NOMO-1 treated with DMSO at 0.1 percent for 48 hours (cell line): ENCODE measurements around the gene MT1G.
"Not testable (repeated sequence)": the region's sequence is repeated elsewhere in the genome, so short reads cannot be mapped to it uniquely, and the experiment has no call there.

Experiments used
- DNase-seq: peaks from one replicate; lab custom pipeline; 2025; ENCODE audit not compliant: unreplicated experiment; lab: John Stamatoyannopoulos, UW

MT1G gene

GRCh38 chr16:56621665-56622445 lies 46.0 kb downstream of the MT1G start:
- DNase-seq = not testable (repeated sequence)

DNA sequence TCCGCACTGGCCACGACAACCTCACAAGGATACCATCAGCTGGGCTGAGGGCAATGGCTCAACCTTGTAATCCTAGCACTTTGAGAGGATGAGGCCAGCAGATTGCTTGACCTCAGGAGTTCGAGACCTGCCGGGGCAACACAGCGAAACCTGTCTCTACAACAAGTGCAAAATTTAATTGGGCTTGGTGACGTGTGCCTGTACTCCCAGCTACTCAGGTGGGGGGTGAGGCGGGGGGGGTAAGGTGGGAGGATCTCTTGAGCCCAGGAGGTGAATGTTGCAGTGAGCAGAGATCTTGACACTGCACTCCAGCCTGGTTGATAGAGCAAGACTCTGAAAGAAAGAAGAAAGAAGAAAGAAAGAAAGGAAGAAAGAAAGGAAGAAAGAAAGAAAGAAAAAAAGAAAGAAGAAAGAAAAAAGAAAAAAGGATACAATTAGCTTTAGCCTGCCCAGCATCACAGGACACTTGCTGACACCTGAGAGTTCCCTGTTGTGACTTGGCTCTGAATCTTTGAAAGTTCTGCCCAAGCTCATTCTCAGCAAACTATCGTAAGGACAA lies 47.4 kb downstream of the MT1G start:
- no peak for DNase-seq

DNA sequence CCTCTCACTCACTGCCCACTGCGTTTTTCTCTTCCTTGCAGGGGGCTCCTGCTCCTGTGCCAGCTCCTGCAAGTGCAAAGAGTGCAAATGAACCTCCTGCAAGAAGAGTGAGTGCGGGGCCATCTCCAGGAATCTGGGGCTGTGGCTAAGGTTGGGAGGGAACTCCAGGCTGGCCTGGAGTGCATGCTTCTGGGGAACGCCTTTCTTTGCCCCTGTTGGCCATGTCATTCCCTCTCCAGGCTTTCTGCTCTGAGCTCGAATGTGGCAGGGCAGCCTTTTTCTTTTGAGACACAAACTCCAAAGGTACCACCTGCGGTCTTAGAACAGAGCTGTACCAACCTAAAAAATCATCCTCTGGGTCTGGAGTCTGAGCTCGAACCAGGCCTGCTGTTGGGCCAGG lies 49.7 kb downstream of the MT1G start:
- DNase-seq = no peak

DNA sequence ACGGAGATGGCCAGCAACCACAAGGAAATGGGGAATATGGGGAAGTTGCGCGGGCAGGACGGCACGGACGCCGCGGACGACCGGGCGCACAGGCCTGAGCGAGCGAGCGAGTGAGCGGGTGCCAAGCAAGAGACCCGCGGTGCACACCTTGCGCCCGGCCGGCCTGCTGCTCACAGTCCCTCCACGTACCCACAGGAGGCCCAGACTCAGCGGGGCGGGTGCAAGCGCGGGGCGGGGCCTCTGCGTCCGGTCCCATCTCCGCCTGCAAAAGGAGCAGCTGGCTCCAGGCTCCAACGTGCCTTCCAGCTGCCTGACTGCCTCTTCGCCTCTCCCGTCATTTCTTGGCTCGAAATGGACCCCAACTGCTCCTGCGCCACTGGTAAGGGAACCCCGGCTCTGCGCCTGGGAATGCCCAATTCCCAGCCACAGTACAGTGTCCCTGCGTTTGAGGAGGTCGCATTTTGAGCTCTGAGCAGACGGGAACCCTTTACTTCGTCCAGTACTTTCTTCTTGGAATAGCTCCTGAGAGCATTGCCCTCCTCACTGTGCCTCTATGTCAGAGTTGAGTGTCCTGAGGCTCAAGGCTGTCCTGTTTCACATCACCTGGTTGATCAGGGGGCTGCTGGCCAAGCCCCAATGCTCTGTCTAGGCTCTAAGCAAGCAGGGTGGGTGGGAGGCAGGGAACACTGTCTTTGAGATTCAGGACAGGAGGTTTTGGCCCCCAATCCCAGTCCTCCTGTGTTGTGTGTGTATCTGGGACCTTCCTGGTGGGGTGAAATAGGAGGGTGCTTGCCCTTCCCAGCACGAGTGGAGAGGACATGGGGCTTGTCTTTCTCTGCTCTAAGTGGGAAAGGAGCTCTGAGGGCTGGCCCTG lies 50.4 kb downstream of the MT1G start:
- DNase-seq = peak; percentile 26
